GM12801 (cell line): Measurements from ENCODE around the gene CASR.

Experiments used
- TF ChIP-seq, protein P1 (sequence below): IDR thresholded peaks from one replicate; pipeline ENCODE4 v1.5.1; 2011; ENCODE audit warnings: control low read depth; ENCODE audit not compliant: insufficient read length; ENCODE audit errors: extremely low read depth

CASR gene

DNA sequence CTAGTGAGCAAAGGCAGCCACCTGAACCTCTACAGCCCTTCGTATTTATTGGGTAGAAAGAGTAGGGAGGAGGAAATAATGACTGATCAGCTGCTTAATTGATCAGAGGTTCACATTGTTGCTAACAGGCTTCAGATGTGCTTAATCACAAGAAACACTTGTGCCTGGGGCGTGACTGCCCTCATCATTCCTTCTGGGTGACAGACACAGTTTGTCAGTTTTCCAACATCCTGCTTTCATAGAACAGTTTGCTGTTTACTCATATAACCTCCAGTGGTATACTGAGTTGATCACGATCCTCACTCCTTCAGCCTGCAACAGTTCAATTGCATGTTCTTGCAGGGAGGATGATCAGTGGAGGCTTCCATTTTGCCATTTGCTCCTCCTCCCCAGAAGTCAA lies 13.6 kb upstream of the CASR start:
- TF ChIP-seq, protein P1, sequence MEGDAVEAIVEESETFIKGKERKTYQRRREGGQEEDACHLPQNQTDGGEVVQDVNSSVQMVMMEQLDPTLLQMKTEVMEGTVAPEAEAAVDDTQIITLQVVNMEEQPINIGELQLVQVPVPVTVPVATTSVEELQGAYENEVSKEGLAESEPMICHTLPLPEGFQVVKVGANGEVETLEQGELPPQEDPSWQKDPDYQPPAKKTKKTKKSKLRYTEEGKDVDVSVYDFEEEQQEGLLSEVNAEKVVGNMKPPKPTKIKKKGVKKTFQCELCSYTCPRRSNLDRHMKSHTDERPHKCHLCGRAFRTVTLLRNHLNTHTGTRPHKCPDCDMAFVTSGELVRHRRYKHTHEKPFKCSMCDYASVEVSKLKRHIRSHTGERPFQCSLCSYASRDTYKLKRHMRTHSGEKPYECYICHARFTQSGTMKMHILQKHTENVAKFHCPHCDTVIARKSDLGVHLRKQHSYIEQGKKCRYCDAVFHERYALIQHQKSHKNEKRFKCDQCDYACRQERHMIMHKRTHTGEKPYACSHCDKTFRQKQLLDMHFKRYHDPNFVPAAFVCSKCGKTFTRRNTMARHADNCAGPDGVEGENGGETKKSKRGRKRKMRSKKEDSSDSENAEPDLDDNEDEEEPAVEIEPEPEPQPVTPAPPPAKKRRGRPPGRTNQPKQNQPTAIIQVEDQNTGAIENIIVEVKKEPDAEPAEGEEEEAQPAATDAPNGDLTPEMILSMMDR: no peak

- TF ChIP-seq, protein P1: no peak
Observed at GRCh38 chr3:122178711-122179110, 4.8 kb upstream of the CASR start.

- TF ChIP-seq, protein P1: no peak
Observed at GRCh38 chr3:122183893-122184590, 574 bp downstream of the CASR start.

DNA sequence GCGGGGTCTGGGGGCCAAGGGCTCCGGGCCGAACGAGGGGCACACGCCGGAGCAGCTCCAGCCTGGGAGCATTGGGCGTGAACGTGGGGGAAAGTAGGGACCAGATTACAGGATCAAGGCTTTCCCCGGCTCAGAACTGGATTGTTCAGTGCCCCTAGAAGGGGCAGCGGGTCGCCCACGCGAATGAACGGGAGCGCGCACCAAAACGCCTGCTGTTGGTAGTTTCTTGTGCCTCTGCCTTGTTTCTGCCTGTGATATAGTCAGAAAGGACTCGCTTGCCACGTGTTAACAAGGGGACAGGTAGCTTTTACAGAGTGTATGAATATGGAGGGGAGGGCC lies 1.1 kb downstream of the CASR start:
- TF ChIP-seq, protein P1: no peak

DNA sequence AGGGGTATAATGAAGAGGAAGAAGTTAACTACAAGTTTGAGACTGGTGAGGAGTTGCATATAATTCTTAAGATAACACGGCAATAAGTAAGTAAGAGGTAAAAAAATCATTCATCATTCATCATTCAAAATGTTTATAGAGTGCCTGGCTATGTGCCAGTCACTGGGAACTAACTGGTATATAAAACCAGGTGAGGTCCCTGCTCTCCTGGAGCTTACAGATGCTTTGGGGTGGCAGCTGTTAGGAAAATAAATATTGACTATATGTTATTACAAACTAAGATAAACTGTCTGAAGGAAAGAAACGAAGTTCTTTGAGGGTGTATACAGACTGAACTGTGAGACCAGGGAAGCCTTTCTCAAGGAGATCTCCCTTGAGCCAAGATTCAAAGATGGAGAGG lies 2.9 kb downstream of the CASR start:
- TF ChIP-seq, protein P1: no peak

- TF ChIP-seq, protein P1: no peak
Observed at GRCh38 chr3:122188737-122189136, 5.3 kb downstream of the CASR start.

DNA sequence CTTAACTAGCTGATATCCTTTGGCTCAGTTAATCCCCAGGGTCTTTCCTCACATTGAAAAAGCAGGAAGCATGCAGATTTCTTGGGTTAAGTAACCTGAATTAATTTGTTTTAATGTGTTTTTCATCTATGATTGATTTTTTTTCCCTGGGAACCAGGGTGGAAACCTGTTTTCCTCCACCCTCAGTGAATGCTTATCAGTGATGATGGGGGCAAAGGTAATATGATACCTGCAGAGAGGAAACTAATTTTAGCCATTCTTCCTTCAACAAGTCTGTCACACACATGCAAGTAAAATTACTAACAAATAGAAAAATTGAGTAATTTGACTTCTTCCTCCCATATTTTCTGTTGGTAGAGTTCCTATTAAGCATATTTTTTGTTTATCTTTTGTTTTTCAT lies 5.9 kb downstream of the CASR start:
- TF ChIP-seq, protein P1: no peak
